T-helper 1 cell (primary cell): ENCODE data around the gene UNC5A.

Source experiments
- DNase-seq, 5 donors: peaks; one replicate each; pipeline ENCODE4 v3.0.0-alpha.2; 2012 to 2020

UNC5A gene

DNA sequence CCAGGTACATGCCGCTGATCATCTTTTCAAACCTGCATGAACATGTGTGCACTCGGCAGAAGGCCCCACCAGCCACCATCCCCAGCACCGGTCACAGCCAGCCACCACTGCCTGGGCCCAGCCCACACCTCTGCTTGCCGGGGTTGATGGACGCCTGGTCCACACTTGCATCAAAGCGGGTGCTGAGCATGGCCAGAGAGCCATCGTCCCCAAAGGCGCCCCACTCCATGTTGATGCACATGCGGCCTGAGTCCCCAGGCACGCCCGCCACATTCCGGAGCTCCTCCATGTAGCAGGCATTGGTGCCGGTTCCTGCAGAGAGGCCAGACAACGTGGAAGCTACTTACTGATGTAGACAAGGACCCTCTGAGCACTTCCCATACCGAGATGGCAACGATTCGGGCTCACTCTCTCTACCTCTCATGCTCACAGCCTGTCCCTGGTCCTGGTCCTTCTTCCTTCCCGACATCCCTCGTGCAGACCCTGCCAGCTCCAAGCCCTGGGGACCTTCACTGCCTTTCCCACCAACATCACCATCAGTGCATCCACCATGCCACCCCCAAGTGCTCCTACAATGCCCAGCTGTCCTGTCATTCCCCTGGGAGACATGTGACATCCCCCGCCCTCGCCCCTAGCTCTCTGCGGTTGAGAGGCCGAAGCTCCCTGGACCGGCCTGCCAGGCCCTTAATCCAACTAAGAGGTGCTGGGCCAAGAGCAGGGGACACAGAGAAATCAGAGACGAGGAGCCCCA is 71.6 kb downstream of the UNC5A start:
- no peak for DNase-seq

DNA sequence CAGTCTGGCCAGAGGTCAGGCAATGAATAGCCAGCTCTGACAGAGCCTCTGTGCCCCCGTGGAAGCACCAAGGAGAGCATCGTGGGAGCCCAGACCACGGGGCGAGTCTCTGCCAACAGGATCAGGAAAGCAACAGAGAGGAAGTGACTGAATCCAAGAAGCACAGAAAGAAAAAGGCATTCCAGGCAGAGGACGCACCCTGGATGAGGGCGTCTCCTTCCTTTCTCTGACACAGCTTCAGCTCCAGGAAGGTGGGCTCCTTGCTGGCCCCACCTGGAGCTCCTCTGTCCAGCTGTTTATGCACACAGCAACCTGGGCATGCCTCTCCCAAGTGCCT is 72.2 kb downstream of the UNC5A start:
- no peak for DNase-seq

DNA sequence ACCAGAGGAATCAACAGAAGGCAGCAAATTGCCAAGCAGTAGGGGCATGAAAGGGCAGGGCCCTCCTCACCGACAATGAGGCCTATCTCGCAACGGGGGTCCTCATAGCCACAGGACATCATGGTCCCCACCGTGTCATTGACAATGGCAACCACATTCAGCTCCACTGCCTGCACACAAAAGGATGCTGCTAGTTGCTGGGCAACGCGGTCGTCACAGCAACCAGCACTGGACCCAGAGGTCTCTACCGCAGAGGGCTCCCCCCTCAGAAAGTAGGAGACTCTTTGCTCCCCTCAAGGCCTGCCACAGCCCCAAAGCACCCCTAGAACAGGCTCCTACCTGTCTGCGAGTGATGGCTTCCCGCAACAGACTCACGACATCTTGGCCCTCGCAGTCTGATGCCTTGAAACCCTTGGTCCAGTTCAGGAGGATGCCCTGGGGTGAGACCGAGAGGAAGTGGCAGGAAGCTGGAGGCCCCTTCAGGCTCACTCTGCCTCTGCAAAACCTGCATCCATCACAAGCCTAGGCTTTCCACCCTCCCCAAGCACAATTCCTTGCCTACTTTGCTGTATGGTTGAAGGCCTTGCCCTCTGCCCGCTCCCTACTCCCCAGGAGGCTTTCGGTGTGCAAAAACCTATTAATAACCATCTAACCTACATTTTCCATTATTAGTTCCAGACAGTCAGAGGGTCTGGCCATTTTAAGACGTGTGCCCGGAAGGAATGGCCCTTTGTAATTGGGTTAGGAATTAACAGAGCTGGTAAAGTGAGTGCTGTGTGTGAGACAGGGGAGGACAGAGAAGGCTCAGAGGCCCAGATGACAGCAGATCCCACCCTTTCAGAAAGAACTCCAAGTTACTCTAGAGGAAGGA is 73.6 kb downstream of the UNC5A start:
- DNase-seq = no peak

DNA sequence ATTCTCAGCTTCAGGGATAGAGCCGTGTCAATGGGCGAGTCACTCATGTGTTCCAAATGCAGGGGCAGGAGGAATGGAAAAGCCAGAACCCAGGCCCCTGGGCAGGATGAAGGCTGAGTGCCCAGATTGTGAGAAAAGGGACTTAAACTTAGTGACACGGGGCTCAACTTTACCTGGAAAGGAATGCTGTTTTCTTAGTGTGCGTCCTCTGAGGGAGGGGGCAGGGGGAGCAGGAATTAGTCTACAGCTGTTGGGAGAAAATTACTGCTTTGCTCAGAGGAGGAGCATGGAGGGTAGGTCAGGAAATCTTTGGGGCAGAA is 74.2 kb downstream of the UNC5A start:
- DNase-seq = no peak

DNA sequence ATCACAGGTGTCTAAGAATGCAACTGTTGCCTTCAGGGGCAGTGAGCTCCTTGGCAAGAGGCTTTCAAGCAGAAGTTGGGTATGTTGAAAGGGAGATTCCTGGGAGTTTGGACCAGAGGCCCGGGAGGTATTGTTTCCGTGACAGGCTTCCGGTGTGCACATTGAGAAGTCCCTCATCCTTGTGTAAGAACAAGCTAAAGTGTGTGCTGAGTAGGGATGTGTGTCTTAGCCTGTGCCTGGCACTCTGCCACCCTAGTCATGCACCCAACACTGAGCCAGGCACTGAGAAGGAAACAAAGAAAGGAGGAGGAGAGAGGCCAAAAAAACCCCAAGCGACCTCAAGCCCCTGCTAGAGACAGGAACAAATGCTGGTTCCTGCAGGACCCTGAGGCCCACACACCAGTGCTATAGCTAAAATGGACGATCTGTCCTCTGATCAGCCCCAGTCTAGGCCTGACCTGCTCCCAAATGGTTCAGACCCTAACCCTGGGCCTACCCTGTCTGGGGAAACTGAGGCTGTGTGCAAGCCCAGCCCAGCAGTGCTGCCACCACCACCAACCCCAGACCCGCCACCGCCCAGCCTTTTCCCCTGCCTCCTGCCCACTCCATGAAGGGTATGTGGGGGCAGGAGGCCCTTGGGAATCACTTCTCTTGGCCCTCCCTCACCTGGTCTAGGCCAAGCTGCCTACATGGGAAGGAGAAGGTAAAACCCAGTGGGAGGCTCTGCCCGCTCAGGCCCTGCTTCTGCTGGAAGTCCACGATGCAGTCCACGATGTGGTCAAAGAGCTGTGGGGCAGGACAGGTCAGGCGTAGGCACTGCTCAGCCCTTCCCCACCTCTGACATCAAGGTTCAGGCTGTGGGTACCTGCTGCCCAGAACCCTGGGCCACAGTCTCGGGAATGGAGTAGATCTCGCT is 76.2 kb downstream of the UNC5A start:
- no peak for DNase-seq

DNA sequence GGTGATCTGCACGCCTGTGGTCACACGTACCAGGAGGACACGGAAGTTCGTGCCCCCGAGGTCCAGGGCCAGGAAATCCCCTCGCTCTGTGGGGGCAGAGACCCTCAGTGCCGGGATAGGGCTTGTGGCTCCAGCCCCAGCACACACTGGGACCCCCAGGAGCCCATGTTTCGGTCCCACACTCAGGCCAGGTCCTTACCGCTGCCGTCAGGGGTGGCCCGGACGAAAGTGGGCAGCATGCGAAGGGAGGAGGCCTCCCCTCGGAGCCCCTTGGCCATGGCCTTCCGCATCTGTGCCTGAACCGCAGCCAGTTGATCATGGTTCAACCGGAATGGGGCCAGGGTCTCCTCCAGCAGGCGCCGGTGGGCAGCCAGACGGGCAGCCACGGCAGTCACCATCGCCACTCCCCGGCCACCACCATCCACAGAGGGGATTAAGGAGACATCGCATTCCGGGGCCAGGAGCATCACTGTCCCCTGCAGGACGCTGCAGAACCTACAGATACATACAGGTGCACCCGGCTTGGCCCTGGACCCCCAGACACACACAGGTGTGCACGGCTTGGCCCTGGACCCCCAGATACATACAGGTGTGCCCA is 77.0 kb downstream of the UNC5A start:
- no peak for DNase-seq

DNA sequence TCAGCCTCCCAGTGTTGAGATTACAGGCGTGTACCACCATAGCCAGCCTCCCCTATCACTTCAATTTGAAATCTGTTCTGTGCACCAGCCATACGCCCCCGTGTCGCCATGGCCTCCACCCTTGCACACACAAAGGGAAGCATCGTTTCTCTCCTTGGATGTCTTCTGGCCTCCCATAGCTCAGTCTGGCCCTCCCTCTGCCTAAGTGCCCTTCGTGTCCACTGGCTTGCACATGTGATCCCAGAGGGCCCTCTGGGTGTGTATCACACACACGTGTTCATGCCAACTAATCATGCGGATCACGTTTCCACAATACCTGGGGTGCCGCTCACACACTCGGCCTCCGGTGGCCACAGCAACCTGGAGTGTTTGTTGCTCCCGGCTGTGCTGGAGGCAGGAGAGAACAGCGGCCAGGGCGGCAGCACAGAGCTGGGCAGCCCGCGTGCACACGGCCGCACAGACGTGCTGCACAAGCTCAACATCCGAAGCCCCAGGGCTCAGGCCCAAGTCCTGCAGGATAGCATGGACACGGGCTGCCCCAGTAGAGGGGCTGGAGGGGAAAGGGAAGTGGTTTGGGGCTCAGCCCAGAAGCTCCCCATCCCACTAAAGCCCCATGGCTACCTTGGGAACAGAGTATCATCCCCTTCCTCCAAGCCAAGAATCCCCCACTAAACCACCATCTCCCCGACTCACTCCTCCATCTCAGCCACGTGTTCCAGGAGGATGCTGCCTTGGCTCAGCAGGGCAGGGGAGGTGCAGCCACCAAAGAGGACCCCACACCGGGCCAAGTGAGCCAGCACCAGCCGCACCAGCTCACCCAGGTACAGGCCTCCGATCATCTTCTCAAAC is 77.9 kb downstream of the UNC5A start:
- DNase-seq = no peak

DNA sequence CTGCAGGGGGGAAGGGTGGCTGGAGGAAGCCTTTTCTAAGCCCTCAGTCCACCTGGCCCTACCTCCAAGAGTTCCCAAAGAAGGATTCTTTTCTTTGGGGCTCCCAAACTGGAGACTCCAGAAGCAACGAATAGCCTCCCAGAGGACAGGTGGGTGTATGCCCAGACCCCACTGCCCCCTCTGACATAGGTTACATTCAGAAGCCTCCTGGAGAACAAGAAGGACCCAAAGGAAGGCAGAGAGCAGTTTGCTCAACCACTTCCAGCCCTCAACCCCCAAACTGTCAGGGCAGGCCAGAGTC is 78.5 kb downstream of the UNC5A start:
- DNase-seq = no peak

DNA sequence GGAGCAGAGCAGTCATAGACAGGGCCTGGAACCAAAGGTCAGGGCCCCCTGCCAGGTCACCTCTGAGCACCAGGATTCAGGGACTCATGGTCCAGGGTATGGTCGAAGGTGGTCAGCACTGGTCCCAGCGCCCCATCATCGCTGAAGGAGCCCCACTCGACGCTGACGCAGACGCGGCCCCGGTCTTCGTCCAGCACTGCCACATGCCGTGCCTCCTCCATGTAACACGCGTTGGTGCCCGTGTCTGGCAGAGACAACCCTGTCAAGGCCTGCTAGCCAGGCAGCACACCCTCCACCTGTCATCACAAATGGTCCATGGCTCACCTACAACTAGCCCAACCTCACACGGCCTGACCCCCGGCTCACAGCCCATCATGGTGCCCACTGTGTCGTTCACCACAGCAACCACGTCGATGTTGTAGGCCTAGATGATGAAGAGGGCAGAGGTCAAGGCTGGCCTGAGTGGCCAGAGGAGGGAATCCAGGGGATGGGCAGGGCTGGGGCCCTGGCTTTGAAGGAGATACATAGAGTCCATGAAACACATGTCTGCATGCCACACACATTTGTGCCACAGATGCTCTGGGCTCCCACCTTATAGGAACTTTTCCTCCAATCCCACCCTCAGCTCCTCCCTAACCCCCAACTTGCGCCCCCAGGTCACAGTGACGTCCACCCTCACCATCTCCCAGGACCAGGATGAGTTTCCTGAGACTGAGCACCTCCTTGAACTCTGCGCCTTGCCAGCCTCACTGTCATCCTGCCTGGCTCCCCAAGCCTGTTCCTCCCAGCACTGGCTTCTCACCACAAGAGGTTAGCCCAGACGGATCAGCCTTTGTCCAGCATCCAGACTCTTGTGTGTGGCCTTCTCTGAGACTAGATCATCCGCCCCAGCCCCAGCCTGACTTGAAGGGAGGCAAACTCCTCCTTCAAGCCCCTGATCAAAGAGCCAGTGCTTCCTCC is 79.2 kb downstream of the UNC5A start:
- DNase-seq = no peak

DNA sequence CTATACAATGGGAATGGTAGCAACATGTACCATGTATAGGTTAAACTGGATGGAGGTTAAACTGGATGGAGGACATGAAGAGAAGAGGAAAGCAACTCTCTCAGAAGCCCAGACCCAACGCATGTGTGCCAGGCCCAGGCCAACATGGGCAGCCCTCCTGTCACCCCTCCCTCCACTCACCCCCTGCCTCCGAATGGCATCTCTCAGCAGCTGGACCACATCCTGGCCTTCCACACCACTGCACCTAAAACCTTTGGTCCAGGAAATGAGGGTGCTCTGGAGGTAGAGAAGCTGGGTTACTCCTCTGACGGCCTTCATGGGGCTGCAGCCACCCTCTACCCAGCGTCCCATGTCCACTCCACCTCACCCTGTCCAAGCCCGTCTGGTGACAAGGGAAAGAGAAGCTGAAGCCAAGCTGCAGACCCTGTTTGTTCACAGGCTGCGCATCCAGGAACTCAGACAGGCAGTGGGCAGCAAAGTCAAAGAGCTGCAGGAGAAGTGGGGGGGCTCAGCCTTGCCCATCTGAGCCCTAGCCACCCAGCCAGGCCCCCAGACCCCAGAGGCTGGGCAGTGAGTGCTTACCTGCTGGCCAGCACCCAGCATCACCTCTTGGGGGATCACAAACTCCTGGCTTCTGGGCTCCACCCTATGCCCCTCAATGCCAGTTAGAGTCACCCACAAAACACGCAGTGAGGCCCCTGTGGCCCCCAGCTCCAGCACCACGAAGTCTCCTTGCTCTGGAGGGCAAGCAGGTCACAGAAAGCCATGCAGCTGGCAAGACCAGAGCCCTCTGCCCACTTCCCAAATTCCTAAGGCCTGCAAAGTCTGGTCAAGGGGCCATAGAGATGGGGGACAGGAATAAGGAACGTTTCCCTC is 80.3 kb downstream of the UNC5A start:
- DNase-seq = no peak

DNA sequence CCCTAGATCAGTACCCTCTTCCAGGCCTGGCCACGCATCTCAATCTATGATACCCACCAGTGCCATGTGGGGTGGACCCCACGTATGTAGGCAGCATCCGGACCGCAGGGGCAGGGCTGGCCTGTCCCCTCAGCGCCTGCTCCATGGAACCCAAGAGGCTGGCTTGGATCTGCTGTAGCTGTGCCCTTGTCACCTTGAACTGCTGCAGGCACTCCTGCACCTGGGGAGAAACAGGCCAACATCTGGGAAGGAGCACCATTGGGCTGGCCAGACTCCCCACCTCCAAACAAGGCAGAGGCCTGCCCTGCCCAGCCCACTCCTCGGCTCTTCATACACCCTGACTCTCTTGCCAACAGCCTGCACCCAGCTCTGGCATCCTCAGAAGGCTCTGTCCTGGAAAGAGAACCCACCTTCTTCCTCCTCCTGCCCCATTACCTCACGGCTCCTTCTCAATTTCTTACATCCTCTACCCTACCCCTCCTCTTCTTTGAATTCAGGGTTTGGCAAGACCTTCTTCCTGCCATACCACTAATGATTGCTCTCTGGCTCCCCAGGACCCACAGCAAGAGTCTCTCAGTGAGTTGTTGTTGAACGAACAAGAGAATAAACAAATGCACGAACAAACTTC is 81.1 kb downstream of the UNC5A start:
- DNase-seq = no peak

DNA sequence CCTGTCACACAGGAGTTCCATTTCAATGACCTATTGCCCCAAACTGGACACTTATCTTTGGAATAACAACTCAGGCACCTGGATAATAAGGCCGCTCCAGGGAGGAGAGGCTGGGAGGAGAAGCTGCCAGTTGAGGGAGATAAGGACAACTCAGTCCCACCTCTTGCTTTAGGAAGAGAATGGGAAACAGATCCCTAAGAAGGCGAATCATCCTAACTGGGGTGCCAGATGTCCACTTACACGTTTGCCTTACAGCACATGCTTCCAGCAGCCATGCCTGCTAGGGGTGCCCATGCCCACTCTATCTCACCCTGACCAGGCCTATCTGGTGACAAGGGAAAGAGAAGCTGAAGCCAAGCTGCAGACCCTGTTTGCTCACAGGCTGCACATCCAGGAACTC is 82.3 kb downstream of the UNC5A start:
- no peak for DNase-seq

DNA sequence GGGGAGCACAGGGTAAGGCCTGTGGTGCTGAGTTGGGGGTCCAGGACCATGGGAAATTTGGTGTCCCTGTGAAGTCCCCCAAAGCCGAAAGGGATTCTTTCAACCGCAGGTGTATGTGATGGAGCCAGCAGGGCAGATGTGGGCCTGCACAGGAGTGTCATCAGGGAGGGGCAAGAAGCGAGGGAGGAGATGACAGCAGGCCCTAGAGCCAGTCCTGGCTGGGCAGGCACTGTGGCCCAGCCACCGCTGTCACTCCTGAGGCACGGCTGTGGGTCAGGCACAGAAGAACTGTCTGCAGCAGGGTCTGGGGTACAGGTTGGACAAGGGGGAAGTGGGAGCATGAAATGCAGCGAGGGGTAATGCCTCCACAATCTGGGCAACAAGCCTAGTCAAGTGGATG is 83.9 kb downstream of the UNC5A start:
- DNase-seq = no peak

DNA sequence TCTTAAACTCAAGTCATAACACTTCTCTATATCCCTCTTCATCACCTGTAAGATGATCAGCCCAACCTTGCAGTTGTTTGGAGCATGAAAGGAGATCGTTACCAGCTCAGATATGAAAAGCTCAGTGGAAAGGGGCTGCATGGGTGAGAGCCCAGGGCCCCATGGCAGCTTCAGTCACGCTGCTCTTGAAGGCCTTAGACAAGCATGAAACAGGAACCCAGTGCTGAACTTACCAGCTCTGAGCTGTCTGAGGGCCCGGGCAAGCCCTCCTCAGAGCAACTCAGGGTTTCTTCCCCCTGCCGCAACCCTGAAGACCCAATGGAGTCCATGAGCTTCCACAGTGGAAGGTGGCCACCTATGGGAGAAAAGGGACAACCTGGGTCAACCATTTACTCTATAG is 85.5 kb downstream of the UNC5A start:
- no peak for DNase-seq

DNA sequence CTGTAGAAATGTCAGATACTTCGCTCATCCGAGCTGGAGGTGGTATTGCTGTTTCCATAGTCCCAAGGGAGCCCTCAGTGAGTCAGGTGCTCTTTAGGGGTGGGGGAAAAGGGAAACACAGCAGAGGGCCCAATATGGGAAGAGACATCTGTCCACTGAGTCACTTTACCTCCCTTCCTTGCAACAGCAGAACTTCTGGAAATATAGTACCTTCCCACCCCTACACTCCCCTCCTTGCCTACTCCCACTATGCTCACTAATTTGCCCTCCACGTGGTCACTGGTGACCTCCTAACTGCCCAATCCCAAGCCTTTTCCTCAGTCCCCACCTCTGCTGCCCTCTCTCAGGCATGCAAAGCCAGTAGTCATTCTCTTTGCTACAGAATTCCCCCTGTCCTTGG is 86.9 kb downstream of the UNC5A start:
- DNase-seq = no peak

DNA sequence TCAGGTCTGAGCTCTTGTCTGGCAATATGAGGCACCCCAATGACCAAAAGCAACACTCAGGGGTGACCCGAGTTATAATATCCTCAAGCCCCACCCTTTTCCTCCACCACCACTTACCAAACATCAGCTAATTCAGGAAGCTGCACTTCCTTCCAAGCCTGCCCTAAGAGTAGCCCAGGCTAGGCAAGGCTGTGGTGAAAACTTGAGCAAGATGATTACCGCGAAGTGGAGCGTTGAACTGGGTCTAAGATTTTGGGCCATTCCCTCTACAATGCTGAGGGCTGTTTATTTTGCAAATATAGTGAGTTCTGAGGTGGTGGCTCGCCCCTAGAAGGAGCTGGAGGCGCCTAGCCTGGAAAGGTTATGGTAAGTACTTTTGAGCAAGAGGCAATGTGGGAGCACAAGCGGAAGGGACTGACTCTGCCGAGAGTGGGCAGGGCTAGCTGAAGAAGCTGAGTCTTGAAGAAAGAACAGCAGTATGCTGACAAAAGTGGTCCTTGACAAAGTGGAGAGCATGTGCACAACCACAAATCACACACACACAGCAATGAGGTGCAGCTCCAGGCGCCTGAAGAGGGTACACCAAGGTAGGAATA is 89.0 kb downstream of the UNC5A start, which contains the start of gene HK3:
TSS of gene HK3 (minus strand) at position 51 of the 596 bp plus-strand sequence. CDS start 3,187 bp downstream, outside the sequence.
- DNase-seq = no peak

DNA sequence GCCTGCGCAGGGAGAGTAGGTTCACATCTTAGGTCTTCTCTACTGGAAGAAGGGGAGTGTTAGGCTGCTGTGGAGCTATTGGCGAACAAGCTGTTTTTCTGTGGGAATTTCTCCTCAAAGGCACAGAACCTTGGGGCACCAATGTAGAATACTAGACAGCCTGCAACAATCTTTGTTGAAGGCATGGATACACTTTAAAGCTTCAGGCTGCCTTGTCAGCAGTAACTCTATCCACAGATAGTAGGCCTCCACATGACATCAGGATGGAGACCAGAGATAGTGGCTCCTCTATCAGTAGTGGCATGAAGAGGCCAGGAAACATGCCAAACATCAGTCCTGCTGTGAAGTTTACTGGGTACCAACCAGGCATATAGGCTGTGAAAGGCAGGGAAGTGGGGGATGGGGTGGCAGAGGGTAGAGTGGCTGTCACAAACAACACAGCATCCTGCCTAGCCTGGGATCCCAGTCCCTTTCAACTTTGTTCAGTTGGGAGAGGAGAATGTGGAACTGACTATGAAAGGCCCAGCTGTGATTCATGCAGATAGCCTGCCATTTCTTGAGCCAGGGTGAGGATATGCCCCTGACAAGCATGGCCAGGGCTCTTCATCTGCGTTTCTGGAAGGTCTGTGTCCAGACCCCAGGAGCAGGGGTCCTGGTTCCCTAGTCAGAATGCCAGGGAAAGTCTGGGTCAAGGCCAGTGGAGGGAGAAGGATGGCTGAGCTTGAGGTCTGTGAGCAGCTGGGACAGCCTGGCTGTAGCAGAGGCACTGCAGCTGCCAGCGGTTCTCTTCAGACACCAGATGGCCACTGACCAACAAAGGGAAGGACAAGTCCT is 89.8 kb downstream of the UNC5A start:
- no peak for DNase-seq

DNA sequence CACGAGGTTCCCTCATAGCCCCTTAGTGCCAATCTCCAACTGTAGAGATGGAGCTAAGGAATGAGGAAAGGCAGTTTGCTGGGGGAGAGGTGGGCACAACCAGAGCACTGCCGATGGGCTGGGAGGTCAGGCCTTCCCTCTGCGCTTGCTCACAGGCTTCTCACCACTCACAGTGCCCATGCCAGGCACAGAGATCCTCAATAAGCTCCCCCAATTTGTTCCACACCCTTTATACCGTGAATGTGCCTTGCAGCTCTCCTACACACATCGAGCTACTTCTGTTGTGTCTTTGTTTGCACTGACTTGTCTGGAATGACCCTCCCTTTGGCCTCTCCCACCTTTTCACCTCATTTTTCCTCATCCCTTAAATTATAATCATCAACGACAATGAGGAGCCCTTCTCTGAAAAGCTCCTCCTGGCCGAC is 90.4 kb downstream of the UNC5A start:
- no peak for DNase-seq
